ENCODE data around the gene PRKAG3.

DNA sequence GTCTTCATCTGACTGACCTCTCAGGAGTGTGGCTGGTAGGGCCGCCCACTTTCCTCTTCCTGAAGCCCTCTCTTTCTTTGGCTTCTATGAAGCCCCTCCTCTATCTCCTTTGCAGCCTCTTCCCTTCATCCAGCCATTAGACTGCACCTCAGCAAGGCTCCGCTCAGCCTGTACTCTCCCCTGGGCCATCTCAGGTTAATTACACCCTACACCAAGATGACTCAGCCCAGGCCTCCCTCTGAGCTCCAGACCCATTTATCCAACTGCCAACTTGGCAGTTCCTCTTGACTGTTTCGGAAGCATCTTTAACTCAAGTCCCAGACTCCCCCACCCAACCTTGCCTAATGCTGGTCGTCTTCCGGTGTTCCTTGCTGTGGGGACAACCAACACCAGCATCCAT lies 22.2 kb upstream of the PRKAG3 start:
- TF ChIP-seq, protein P1, sequence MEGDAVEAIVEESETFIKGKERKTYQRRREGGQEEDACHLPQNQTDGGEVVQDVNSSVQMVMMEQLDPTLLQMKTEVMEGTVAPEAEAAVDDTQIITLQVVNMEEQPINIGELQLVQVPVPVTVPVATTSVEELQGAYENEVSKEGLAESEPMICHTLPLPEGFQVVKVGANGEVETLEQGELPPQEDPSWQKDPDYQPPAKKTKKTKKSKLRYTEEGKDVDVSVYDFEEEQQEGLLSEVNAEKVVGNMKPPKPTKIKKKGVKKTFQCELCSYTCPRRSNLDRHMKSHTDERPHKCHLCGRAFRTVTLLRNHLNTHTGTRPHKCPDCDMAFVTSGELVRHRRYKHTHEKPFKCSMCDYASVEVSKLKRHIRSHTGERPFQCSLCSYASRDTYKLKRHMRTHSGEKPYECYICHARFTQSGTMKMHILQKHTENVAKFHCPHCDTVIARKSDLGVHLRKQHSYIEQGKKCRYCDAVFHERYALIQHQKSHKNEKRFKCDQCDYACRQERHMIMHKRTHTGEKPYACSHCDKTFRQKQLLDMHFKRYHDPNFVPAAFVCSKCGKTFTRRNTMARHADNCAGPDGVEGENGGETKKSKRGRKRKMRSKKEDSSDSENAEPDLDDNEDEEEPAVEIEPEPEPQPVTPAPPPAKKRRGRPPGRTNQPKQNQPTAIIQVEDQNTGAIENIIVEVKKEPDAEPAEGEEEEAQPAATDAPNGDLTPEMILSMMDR (conservative IDR thresholded peaks at IDR 0.05 in 1 of 2, IDR thresholded peaks at IDR 0.05 in 1 of 2; ENCODE audit: extremely low read depth in 1 of 2, insufficient read depth in 1 of 2, low read depth in 1 of 2, low read length in 2 of 2) = no peak
- no peak for TF ChIP-seq EZH2 (IDR thresholded peaks at IDR 0.05; ENCODE audit: borderline replicate concordance, low read length)
